Naive B cell (primary cell): ENCODE data around the gene FADS3. TPM values are rescaled to one million over a fixed set of nuclear protein-coding genes. Genes with fewer than 3 reads are reported as not detected.
A peak's percentile ranks its signal among the peaks of the same experiment; 100 is the strongest.

ENCODE experiments used
- ATAC-seq, 2 donors: fragments of 150-1000 bp; cut with Tn5 transposase; 2 replicates each; pipeline ENCODE4 v1.10.0; 2021; ENCODE audit warnings: low read depth in 2 of 2, mild to moderate bottlenecking in 2 of 2, moderate library complexity in 2 of 2
- DNase-seq: peaks from one replicate; pipeline ENCODE4 v3.0.0; 2022
- H3K27ac Mint-ChIP-seq, 6 donors: one replicate each; pipeline ENCODE4 v1.8.0; 2020 to 2022; ENCODE audit warnings: mild to moderate bottlenecking in 6 of 6, mixed read lengths in 6 of 6, moderate library complexity in 5 of 6, inconsistent platforms in 2 of 6
- H3K27me3 Mint-ChIP-seq, 3 donors: one replicate each; pipeline ENCODE4 v1.8.0; 2021 to 2022; ENCODE audit warnings: mixed read lengths in 3 of 3, mild to moderate bottlenecking in 1 of 3
- H3K36me3 Mint-ChIP-seq, 2 donors: one replicate each; pipeline ENCODE4 v1.8.0; 2020 to 2022; ENCODE audit warnings: mixed read lengths in 2 of 2, inconsistent platforms in 1 of 2, mild to moderate bottlenecking in 1 of 2
- H3K4me1 Mint-ChIP-seq, 3 donors: one replicate each; pipeline ENCODE4 v1.8.0; 2020 to 2022; ENCODE audit warnings: mixed read lengths in 3 of 3, inconsistent platforms in 1 of 3, mild to moderate bottlenecking in 1 of 3, moderate library complexity in 1 of 3
- H3K4me3 Mint-ChIP-seq, 8 donors: one replicate each; pipeline ENCODE4 v1.8.0; 2020 to 2022; ENCODE audit warnings: mild to moderate bottlenecking in 8 of 8, mixed read lengths in 8 of 8, moderate library complexity in 8 of 8, inconsistent platforms in 2 of 8
- H3K9me3 Mint-ChIP-seq, 7 donors: one replicate each; pipeline ENCODE4 v1.8.0; 2020 to 2022; ENCODE audit warnings: mixed read lengths in 7 of 7, mild to moderate bottlenecking in 5 of 7, inconsistent platforms in 2 of 7, moderate library complexity in 1 of 7
- polyA plus RNA-seq, 6 donors: library from polyadenylated mRNA; unstranded; fragments of 300-500 nt; fragmentation: Illumina TruSeq; gene quantifications; one replicate each; pipeline ENCODE4 v1.2.3, GENCODE V29; 2021; ENCODE audit warnings: low read depth in 6 of 6

Gene FADS3
- polyA plus RNA-seq, 6 donors from 2014 or later: 27.6 to 41.3 (median 34.4) TPM

GRCh38 chr11:61850687-61851086 lies 40.7 kb downstream of the FADS3 start:
- H3K9me3 Mint-ChIP-seq: no peaks in the 10 kb centered on the region
- H3K27me3 Mint-ChIP-seq: no peaks in the 10 kb centered on the region
- ATAC-seq (no peak), DNase-seq (no peak)
- H3K4me3 Mint-ChIP-seq: no peak overlapping the region
- no peak overlapping the region for H3K27ac Mint-ChIP-seq
- H3K36me3 Mint-ChIP-seq: peaks cover 0 to 9% of the 10 kb centered on the region in 2 donors
- H3K4me1 Mint-ChIP-seq: no peaks in the 10 kb centered on the region

DNA sequence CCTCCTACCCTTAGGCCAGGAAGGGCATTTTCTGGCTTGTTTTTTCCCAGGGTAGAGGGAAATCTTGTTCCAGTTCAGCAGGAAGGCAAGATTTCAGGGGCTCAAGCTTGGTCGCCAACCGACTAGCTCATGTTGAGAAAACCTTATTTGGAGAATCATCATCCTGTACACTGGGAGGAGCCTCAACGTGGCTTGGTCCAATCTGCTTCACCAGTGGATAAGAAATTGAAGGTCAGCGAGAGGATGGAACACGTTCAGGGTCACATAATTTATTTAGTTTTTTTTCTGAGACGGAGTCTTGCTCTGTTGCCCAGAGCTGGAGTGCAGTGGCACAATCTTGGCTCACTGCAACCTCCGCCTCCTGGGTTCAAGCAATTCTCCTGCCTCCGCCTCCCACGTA lies 42.7 kb downstream of the FADS3 start:
- DNase-seq (no peak), ATAC-seq (no peak)
- Mint-ChIP-seq H3K4me1 (no peaks in the 10 kb centered on the region), H3K36me3 (peaks cover 0 to 9% of the 10 kb centered on the region in 2 donors), H3K27ac (no peak overlapping the region), H3K27me3 (no peaks in the 10 kb centered on the region), H3K4me3 (no peak overlapping the region), H3K9me3 (no peaks in the 10 kb centered on the region)

DNA sequence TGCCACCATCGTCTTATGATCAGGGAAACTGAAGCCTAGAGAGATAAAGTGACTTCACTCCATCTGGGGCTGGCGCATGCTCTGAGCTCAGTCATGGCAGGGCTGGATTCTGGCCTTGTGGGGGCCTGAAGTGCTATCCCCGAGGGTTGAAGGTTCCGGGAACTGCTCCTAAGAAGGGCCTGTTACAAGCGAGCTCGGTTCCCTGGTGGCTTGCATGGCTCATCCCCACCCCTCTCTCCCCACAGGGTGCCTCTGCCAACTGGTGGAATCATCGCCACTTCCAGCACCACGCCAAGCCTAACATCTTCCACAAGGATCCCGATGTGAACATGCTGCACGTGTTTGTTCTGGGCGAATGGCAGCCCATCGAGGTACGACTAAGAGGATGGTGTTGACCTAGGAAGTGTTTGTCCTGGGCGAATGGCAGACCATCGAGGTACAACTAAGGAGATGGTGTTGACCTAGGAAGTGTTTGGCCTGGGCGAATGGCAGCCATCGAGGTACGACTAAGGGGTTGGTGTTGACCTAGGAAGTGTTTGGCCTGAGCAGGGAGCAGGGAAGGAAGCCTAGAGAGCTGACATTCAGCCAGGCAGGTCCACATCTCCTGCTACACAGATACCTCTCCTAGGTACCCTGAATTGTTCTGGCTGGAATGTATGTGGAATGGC lies 43.3 kb downstream of the FADS3 start:
- H3K4me1 Mint-ChIP-seq: no peaks in the 10 kb centered on the region
- H3K4me3 Mint-ChIP-seq: no peak overlapping the region
- ATAC-seq: no peak
- H3K9me3 Mint-ChIP-seq: no peaks in the 10 kb centered on the region
- H3K27me3 Mint-ChIP-seq: no peaks in the 10 kb centered on the region
- no peak overlapping the region for H3K27ac Mint-ChIP-seq
- DNase-seq: no peak
- peaks cover 0 to 9% of the 10 kb centered on the region in 2 donors for H3K36me3 Mint-ChIP-seq

DNA sequence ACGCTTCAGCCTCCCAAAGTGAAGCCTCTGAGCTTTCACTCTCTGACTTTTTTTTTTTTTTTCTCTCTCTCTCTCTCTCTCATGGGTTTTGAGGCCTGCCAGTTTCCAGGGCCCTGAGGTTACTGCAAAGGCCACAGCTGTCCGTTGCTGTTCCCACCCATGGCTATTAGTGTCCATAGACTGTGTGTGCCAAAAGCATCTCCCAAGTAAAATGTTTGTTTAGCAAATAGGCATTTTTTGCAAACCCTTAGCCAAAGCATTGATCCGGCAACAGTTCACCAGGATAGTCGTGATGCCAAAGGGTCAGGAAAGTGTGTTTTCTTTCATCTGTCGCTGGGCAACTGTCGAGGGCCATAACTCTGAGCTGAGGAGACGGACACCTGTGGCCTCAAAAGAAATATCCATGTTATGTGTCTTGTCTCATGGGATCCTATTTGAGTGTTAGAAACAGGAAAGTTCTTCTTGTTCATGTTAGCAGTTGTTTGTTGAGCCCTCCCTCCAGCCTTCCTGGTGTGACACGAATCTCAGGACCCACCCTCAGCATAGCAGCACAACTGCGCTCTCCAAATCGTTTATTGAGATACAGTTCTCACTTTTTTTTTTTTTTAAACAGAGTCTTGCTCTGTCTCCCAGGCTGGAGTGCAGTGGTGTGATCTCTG lies 44.9 kb downstream of the FADS3 start:
- no peak for DNase-seq
- no peaks in the 10 kb centered on the region for H3K27me3 Mint-ChIP-seq
- H3K4me3 Mint-ChIP-seq: no peak overlapping the region
- H3K4me1 Mint-ChIP-seq: no peaks in the 10 kb centered on the region
- no peaks in the 10 kb centered on the region for H3K9me3 Mint-ChIP-seq
- no peak for ATAC-seq
- H3K36me3 Mint-ChIP-seq: peaks cover 0 to 12% of the 10 kb centered on the region in 2 donors
- H3K27ac Mint-ChIP-seq: no peak overlapping the region

GRCh38 chr11:61844909-61845565 lies 46.3 kb downstream of the FADS3 start:
- Mint-ChIP-seq H3K36me3 (peaks cover 0 to 14% of the 10 kb centered on the region in 2 donors), H3K27ac (peak overlapping the region in 1 of 6 donors; percentile 58)

DNA sequence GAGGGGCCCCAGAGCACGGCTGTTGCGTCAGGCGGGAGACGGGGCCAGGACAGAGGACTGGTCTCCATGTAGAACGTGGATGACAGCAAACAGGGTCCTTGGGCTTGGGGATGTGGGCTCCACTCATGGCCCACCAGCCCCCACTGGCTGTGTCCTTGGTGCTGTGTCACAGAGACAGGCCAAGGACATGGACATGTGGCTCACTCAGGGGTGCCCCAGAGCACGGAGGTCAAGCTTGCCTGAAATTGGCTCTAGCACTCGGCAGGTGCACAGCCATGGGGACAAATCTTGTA lies 48.9 kb downstream of the FADS3 start:
- no peak overlapping the region for H3K27ac Mint-ChIP-seq
- H3K27me3 Mint-ChIP-seq: no peaks in the 10 kb centered on the region

More at GRCh38 chr11:61844909-61845565, 46.3 kb downstream of the FADS3 start:
- DNase-seq (no peak), ATAC-seq (no peak)
- Mint-ChIP-seq H3K27me3 (no peaks in the 10 kb centered on the region), H3K4me1 (no peaks in the 10 kb centered on the region), H3K4me3 (no peak overlapping the region), H3K9me3 (no peaks in the 10 kb centered on the region)

DNA sequence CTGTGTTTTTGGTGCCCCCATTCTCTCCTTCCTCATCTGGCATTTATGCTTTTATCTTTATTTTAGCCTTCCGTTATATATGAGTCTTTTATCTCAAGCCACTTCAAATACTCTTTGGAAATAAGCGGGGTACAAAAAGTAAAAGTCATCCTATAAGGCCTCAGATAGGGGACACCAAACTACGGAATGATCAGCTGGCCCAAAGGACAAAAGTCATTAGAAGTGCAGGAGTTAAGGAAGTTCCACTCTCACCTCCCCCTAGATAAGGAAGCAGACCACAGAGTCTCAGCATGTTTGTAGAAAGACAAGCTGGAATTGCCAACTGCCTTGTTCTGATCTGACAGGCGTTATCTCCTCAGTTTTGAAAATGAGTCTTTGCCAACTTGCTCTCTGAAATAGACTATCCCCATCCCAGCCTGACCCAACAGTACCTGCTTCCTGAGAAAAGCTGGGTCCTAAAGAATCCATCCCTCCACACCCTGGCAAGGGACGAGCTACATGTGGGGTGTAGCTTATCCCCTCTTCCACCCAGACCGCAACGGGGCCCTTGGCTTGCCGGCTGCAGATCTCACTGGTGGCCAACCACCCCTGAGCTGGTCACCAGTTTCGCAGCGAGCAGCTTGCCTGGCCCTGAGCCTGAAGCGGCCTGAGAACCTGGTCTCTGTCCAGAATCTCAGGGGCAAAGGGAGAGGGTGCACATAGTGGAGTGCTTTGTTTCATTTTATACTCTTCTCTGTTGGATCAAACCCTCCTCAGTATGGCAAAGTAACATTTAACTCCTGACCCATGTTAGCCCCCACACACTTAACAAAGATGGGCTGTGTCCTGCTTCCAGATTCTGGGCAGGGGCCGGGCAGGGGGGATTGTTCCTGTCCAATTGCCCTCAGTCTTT lies 49.5 kb downstream of the FADS3 start:
- H3K4me1 Mint-ChIP-seq: peaks cover 0 to 6% (median 0%) of the 10 kb centered on the region in 3 donors
- no peaks in the 10 kb centered on the region for H3K9me3 Mint-ChIP-seq
- H3K4me3 Mint-ChIP-seq: no peak overlapping the region
- DNase-seq (no peak), ATAC-seq (no peak)
- peaks cover 0 to 8% of the 10 kb centered on the region in 2 donors for H3K36me3 Mint-ChIP-seq
- H3K27me3 Mint-ChIP-seq: no peaks in the 10 kb centered on the region
- H3K27ac Mint-ChIP-seq: no peak overlapping the region

More for the DNA sequence above, 48.9 kb downstream of the FADS3 start:
- Mint-ChIP-seq H3K36me3 (peaks cover 0 to 8% of the 10 kb centered on the region in 2 donors), H3K9me3 (no peaks in the 10 kb centered on the region), H3K4me1 (peaks cover 0 to 6% (median 0%) of the 10 kb centered on the region in 3 donors), H3K4me3 (no peak overlapping the region)
- ATAC-seq (no peak), DNase-seq (no peak)

GRCh38 chr11:61840371-61840770 lies 51.0 kb downstream of the FADS3 start:
- H3K4me1 Mint-ChIP-seq: peaks cover 6 to 13% (median 9%) of the 10 kb centered on the region in 3 donors
- no peak overlapping the region for H3K4me3 Mint-ChIP-seq
- H3K27ac Mint-ChIP-seq: peak overlapping the region in 1 of 6 donors; percentile 16
- H3K36me3 Mint-ChIP-seq: peaks cover 0 to 4% of the 10 kb centered on the region in 2 donors
- H3K27me3 Mint-ChIP-seq: no peaks in the 10 kb centered on the region
- no peak for ATAC-seq
- no peaks in the 10 kb centered on the region for H3K9me3 Mint-ChIP-seq
- DNase-seq: no peak

DNA sequence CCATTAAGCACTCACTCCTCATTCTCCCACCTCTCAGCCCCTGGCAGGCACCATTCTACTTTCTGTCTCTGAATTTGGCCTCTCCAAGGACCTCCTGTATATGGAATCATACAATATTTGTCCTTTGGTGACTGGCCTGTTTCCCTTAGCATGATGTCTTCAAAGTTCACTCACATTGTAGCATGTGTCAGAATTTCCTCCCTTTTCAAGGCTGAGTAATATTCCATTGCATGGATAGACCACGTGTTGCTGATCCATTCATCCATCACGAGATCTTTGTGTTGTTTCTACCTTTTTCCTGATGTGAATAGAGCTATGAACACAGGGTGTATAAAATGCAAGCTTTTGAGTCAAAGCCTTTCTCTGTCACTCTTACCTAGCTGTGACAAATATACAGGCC lies 51.6 kb downstream of the FADS3 start:
- Mint-ChIP-seq H3K4me3 (no peak overlapping the region), H3K36me3 (peaks cover 0 to 4% of the 10 kb centered on the region in 2 donors), H3K27me3 (no peaks in the 10 kb centered on the region), H3K9me3 (no peaks in the 10 kb centered on the region), H3K27ac (peak overlapping the region in 1 of 6 donors; percentile 11), H3K4me1 (peaks cover 11 to 19% (median 13%) of the 10 kb centered on the region in 3 donors)
- no peak for ATAC-seq
- no peak for DNase-seq

DNA sequence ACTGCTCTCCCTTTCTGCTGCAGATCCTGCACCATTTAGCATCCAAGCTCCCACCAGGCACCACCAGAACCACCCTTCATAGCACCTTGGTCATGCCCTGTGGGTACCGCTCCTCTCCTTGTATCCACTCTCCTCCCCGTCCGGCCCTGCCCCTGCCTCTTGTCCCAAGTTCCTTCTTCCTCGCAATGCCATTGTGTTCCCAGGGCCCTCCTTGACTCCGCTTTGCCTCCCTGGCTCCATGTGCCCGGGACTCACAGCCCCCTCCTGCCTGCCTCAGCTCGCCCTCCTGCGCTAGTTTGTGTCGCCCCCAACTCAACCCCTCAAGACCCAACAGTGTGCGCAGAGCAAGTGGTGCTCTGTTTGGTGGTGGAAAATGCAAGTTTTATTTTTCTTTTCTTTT lies 52.4 kb downstream of the FADS3 start:
- peak overlapping the region in 4 of 6 donors; percentile 2 to 86 (median 68) for H3K27ac Mint-ChIP-seq
- H3K9me3 Mint-ChIP-seq: peaks cover 0 to under 1% (median 0%) of the 10 kb centered on the region in 7 donors
- H3K4me1 Mint-ChIP-seq: peaks cover 15 to 28% (median 19%) of the 10 kb centered on the region in 3 donors
- peaks cover 0 to 4% of the 10 kb centered on the region in 2 donors for H3K36me3 Mint-ChIP-seq
- DNase-seq: no peak
- no peak for ATAC-seq
- no peaks in the 10 kb centered on the region for H3K27me3 Mint-ChIP-seq
- no peak overlapping the region for H3K4me3 Mint-ChIP-seq

DNA sequence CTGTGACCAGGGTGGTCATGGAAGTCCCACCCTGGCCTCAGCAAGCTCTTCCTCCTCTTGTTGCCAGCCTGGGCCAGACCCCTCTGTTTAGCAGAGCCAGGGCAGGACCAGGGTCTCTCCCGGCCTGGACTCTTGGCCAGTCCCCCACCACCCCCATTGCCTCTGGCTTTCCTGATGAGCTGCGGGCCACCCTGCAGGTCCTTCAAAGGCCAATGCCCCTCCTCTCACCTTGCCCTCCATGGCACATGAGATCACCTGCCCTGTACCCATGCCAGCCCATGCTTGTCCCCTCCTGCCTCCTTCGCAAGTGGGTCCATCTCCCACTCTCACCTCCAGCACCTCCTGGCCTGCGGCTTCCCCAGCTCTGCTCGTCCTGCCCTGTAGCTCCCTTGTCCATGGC lies 52.8 kb downstream of the FADS3 start:
- H3K27me3 Mint-ChIP-seq: no peaks in the 10 kb centered on the region
- H3K4me3 Mint-ChIP-seq: no peak overlapping the region
- ATAC-seq (no peak), DNase-seq (no peak)
- peaks cover 1 to 4% of the 10 kb centered on the region in 2 donors for H3K36me3 Mint-ChIP-seq
- H3K27ac Mint-ChIP-seq: peak overlapping the region in 4 of 6 donors; percentile 2 to 86 (median 68)
- peaks cover 0 to 2% (median 0%) of the 10 kb centered on the region in 7 donors for H3K9me3 Mint-ChIP-seq
- peaks cover 19 to 32% (median 23%) of the 10 kb centered on the region in 3 donors for H3K4me1 Mint-ChIP-seq

GRCh38 chr11:61837411-61838005 lies 53.8 kb downstream of the FADS3 start:
- H3K4me3 Mint-ChIP-seq: no peak overlapping the region
- DNase-seq (no peak), ATAC-seq (no peak)
- peaks cover 24 to 41% (median 26%) of the 10 kb centered on the region in 3 donors for H3K4me1 Mint-ChIP-seq
- H3K36me3 Mint-ChIP-seq: peaks cover 4% of the 10 kb centered on the region in 2 donors
- H3K27me3 Mint-ChIP-seq: no peaks in the 10 kb centered on the region
- peak overlapping the region in 1 of 6 donors; percentile 47 for H3K27ac Mint-ChIP-seq
- H3K9me3 Mint-ChIP-seq: peaks cover 0 to 3% (median 0%) of the 10 kb centered on the region in 7 donors

DNA sequence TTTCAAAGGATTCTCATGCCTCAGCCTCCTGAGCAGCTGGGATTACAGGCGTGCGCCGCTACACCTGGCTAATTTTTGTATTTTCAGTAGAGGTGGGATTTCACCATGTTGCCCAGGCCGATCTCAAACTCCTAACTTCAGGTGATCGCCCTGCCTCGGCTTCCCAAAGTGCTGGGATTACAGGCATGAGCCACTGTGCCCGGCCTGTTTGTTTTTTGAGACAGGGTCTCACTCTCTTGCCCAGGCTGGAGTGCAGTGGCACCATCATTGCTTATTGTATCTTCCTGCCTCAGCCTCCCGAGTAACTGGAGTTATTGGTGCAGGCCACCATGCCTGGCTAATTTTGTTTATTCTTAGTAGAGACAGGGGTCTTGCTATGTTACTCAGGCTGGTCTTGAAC lies 55.2 kb downstream of the FADS3 start:
- Mint-ChIP-seq H3K9me3 (peaks cover 0 to 3% (median 0%) of the 10 kb centered on the region in 7 donors), H3K27ac (peak overlapping the region in 2 of 6 donors; percentile 70 to 76), H3K27me3 (no peaks in the 10 kb centered on the region), H3K4me1 (peaks cover 24 to 49% (median 26%) of the 10 kb centered on the region in 3 donors), H3K4me3 (peak overlapping the region in 2 of 8 donors; percentile 40 to 47), H3K36me3 (peaks cover 0 to 4% of the 10 kb centered on the region in 2 donors)
- ATAC-seq (no peak), DNase-seq (no peak)
